HG02623 (cell line): ENCODE data around the gene NEU4.

ENCODE experiments used
- ATAC-seq: cut with Tn5 transposase; IDR thresholded peaks from one replicate; pipeline ENCODE4 v1.9.1; 2021; ENCODE audit warnings: moderate library complexity; ENCODE audit not compliant: unreplicated experiment

NEU4 gene

GRCh38 chr2:241860184-241861078 is 51.4 kb downstream of the NEU4 start:
- ATAC-seq = no peak

GRCh38 chr2:241861264-241861663 is 52.3 kb downstream of the NEU4 start:
- no peak for ATAC-seq

GRCh38 chr2:241862093-241862492 is 53.1 kb downstream of the NEU4 start:
- no peak for ATAC-seq

DNA sequence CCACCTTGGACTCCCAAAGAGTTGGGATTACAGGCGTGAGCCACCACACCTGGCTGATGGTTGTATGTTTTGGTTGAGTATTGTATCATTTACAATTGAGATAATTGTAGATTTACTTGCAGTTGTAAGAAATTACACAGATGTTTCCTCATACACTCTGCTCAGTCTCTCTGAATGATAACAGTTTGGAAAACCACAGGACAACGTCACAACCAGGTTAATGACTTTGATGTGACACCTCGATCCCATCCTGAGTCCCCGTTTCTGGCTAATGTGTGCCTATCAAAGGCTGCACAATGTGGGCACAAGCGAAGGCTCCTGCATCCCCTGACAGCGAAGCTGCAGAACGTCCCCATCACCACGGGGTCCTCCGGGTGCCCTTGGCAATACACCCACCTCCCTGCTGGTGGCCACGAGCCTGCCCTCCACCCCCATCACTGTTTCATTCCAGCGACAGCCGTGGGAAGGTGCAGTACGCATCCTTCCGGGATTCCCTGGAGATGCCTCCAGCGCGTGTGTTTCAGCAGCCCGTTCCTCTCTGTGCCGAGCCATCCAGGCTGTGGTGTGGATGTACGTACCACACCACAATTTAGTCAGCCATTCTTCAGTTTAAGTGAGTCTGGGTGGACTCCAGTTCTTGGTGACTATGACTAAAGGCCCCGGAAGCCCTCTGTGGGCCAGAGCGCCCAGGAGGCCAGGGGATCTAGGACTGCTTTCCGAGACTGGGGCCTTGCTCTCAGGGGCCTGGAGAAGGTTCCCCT is 54.0 kb downstream of the NEU4 start:
- no peak for ATAC-seq

GRCh38 chr2:241863536-241863954 is 54.6 kb downstream of the NEU4 start:
- no peak for ATAC-seq

DNA sequence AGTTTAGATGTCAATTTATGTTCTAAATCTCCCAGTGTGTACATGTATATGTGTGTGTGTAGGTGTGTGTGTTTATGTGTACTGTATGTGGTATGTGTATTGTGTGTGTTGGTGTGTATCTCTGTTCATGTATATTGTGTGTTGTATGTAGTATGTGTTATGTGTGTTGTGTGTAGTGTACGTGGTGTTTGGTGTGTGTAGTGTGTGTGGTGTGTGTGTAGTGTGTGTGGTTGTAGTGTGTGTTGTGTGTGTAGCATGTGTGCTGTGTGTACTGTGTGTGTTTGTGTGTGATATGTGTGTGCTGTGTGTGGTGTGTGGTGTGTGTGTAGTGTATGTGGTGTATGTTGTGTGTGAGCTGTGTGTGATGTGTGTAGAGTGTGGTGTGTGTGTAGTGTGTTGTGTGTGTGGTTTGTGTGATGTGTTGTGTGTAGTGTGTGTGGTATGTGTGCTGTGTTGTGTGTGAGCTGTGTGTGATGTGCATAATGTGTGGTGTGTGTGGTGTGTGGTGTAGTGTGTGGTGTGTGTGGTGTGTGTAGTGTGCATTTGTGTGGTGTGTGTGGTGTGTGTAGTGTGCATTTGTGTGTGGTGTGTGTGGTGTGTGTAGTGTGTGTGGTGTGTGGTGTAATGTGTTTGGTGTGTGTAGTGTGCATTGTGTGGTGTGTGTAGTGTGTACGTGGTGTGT is 55.3 kb downstream of the NEU4 start:
- no peak for ATAC-seq

DNA sequence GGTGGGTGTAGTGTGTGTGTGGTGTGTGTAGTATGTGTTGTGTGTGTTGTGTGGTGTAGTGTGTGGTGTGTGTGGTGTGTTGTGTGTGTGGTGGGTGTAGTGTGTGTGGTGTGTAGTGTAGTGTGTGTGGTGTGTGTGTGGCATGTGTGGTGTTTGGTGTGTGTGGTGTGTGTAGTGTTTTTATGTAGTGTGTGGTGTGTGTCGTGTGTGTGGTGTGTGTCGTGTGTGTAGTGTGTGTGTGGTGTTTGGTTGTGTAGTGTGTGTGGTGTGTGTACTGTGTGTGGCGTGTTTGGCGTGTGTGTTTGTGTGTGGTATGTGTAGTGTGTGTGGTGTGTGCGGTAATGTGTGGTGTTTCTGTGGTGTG is 55.8 kb downstream of the NEU4 start:
- no peak for ATAC-seq

- no peak for ATAC-seq
These were observed 56.5 kb downstream of the NEU4 start for GRCh38 chr2:241865416-241865956.

GRCh38 chr2:241865957-241866789 is 57.2 kb downstream of the NEU4 start:
- ATAC-seq = no peak
